Measurements from ENCODE around the gene NCAM2. TPM values are rescaled to one million over a fixed set of nuclear protein-coding genes. Genes with fewer than 3 reads are reported as not detected.

NCAM2 gene
- total RNA-seq, 2 experiments from 2014 or later, result not detected

DNA sequence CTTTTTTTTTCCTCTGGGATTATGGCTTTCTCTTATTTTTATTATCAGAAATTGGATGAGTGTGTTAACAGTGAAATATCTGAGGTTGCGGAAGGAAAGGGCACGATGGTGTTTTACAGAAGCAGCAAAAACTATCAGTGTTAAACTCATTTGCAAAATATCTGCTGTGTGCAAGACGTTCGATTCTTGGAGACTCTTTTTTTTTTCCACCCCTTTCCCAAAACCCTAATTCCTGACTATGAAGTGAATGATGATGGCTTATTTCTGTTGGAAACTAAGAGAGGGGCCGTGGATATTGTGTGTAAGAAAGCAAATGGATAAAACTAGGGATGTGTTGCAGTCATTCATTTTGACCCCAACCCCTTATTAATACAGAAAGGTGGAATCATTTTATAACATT lies 677 bp downstream of the NCAM2 start:
- no peak overlapping the region for H3K27ac Mint-ChIP-seq
- intact Hi-C loops (cut with micrococcal nuclease), result no loop called here
- TF ChIP-seq, protein P1, sequence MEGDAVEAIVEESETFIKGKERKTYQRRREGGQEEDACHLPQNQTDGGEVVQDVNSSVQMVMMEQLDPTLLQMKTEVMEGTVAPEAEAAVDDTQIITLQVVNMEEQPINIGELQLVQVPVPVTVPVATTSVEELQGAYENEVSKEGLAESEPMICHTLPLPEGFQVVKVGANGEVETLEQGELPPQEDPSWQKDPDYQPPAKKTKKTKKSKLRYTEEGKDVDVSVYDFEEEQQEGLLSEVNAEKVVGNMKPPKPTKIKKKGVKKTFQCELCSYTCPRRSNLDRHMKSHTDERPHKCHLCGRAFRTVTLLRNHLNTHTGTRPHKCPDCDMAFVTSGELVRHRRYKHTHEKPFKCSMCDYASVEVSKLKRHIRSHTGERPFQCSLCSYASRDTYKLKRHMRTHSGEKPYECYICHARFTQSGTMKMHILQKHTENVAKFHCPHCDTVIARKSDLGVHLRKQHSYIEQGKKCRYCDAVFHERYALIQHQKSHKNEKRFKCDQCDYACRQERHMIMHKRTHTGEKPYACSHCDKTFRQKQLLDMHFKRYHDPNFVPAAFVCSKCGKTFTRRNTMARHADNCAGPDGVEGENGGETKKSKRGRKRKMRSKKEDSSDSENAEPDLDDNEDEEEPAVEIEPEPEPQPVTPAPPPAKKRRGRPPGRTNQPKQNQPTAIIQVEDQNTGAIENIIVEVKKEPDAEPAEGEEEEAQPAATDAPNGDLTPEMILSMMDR (IDR thresholded peaks at IDR 0.05), result no peak
- no peaks in the 10 kb centered on the region for H3K36me3 Mint-ChIP-seq (ENCODE audit: low read depth)
- DNase-seq (no peak), ATAC-seq (no peak)
- H3K27me3 Mint-ChIP-seq, result peaks cover 29% of the 10 kb centered on the region
- H3K9me3 Mint-ChIP-seq, result no peaks in the 10 kb centered on the region
- peak overlapping the region; percentile 57 for H3K4me3 Mint-ChIP-seq
- H3K4me1 Mint-ChIP-seq (ENCODE audit: low read depth), result peaks cover 13% of the 10 kb centered on the region
- CTCF ChIA-PET, result interaction anchor here (1.5 kb wide), 1 partner anchor 923 kb away, joined by 5 read pairs; no protein-coding TSS in a partner anchor
- POLR2A ChIA-PET, result no interaction called here

- intact Hi-C loops (cut with micrococcal nuclease), result no loop called here
- Mint-ChIP-seq H3K27ac (no peak overlapping the region), H3K4me3 (no peak overlapping the region), H3K4me1 (ENCODE audit: low read depth) (peaks cover 13% of the 10 kb centered on the region), H3K9me3 (no peaks in the 10 kb centered on the region), H3K36me3 (ENCODE audit: low read depth) (no peaks in the 10 kb centered on the region), H3K27me3 (peaks cover 29% of the 10 kb centered on the region)
- TF ChIP-seq, protein P1 (IDR thresholded peaks at IDR 0.05), result peak; percentile 58
- DNase-seq, result peak; percentile 60
- ChIA-PET CTCF (interaction anchor here (0.9 to 1.5 kb wide), 4 partner anchors 15 to 922 kb away, joined by 4 to 7 read pairs (median 4); no protein-coding TSS in a partner anchor), POLR2A (no interaction called here)
- peak; percentile 18 for ATAC-seq
These were observed 1.4 kb downstream of the NCAM2 start for GRCh38 chr21:20999659-21000058.

DNA sequence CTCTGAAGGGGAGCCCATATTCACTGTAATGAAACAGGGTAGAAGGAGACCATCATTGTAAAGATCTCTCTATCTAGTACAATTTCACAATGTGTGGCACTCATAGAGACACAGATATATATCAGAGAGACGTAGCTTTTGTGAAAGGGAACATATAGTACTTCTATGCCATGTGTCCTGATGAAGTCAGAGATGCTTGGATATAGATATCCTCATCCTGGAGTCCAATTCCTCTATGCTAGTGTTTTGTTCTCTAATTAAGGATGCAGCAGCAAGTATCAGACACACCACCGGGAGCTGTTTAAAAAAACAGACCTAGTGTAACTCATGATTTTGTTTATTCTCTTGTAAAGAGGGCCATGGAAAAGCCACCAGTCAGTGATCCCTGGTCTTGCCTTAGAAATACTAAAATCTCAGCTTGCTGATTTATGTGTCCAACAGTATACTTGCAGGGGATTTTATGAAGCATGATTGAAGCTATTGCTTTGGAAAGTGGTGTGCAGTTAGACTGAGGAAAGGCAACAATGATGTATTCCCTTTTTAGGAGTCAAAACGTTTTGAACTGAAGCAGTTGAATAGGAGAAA lies 2.5 kb downstream of the NCAM2 start:
- no peak for ATAC-seq
- intact Hi-C loops (cut with micrococcal nuclease), result no loop called here
- no peaks in the 10 kb centered on the region for H3K9me3 Mint-ChIP-seq
- H3K27ac Mint-ChIP-seq, result no peak overlapping the region
- CTCF ChIA-PET, result interaction anchor here (0.9 to 1.5 kb wide), 3 partner anchors 14 to 101 kb away, joined by 4 to 7 read pairs (median 4); no protein-coding TSS in a partner anchor
- H3K4me3 Mint-ChIP-seq, result no peak overlapping the region
- POLR2A ChIA-PET, result no interaction called here
- peaks cover 13% of the 10 kb centered on the region for H3K4me1 Mint-ChIP-seq (ENCODE audit: low read depth)
- TF ChIP-seq, protein P1 (IDR thresholded peaks at IDR 0.05), result no peak
- peaks cover 29% of the 10 kb centered on the region for H3K27me3 Mint-ChIP-seq
- no peak for DNase-seq
- H3K36me3 Mint-ChIP-seq (ENCODE audit: low read depth), result no peaks in the 10 kb centered on the region

DNA sequence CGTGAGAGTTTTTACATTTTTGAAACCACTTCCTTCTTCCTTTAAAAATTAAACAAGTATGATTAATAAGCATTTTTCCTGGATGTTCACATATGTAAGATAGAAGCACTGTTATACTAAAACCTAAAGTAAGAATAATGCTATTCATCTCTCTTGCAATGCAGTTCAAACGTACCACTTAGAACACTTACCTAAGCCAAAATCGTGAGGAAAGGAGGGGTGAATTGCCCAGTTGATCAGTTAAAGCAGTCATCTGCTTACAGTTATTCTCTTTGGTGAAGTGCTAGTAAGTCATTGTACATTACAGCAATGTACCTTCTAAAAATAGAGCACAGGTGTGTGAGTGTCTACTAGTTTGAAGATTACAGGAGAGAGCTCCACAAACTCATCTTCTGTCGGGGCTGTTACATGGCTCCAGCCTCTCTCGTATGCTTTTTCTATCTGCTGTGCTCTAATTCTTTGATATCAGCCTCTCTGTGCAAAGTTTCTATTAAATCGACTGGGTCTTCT lies 3.4 kb downstream of the NCAM2 start:
- DNase-seq (no peak), ATAC-seq (no peak)
- POLR2A ChIA-PET, result no interaction called here
- Mint-ChIP-seq H3K9me3 (no peaks in the 10 kb centered on the region), H3K4me3 (no peak overlapping the region), H3K27ac (no peak overlapping the region), H3K4me1 (ENCODE audit: low read depth) (peaks cover 13% of the 10 kb centered on the region), H3K36me3 (ENCODE audit: low read depth) (no peaks in the 10 kb centered on the region), H3K27me3 (peaks cover 26% of the 10 kb centered on the region)
- CTCF ChIA-PET, result no interaction called here
- TF ChIP-seq, protein P1 (IDR thresholded peaks at IDR 0.05), result no peak
- intact Hi-C loops (cut with micrococcal nuclease), result no loop called here

GRCh38 chr21:21002153-21002552 lies 3.9 kb downstream of the NCAM2 start:
- Mint-ChIP-seq H3K9me3 (no peaks in the 10 kb centered on the region), H3K27ac (no peak overlapping the region), H3K4me1 (ENCODE audit: low read depth) (peaks cover 11% of the 10 kb centered on the region), H3K4me3 (no peak overlapping the region), H3K36me3 (ENCODE audit: low read depth) (no peaks in the 10 kb centered on the region), H3K27me3 (peaks cover 21% of the 10 kb centered on the region)
- intact Hi-C loops (cut with micrococcal nuclease), result no loop called here
- POLR2A ChIA-PET, result no interaction called here
- CTCF ChIA-PET, result no interaction called here
- no peak for ATAC-seq
- TF ChIP-seq, protein P1 (IDR thresholded peaks at IDR 0.05), result no peak
- DNase-seq, result no peak

Measured in activated CD8-positive, alpha-beta T cell treated with anti-CD3 and anti-CD28 coated beads for 36 hours (primary cell).